A549 (cell line): ENCODE data around the gene GBP7.

Experiments used
- POLR2A ChIP-seq: IDR thresholded peaks from 2 replicates; pipeline ENCODE4 v1.6.1; 2012; ENCODE audit warnings: mild to moderate bottlenecking, low read length
- RFX5 ChIP-seq: fragments of 450-650 bp; IDR thresholded peaks from 2 replicates; pipeline ENCODE4 v1.7.1; 2014; ENCODE audit warnings: antibody characterized with exemption, mild to moderate bottlenecking, moderate library complexity
- TF ChIP-seq, protein P1 (sequence below): fragments of >200 bp; sonication (Bioruptor Twin); formaldehyde crosslinking; IDR thresholded peaks from 3 replicates; pipeline ENCODE4 v1.5.1; 2016

DNA sequence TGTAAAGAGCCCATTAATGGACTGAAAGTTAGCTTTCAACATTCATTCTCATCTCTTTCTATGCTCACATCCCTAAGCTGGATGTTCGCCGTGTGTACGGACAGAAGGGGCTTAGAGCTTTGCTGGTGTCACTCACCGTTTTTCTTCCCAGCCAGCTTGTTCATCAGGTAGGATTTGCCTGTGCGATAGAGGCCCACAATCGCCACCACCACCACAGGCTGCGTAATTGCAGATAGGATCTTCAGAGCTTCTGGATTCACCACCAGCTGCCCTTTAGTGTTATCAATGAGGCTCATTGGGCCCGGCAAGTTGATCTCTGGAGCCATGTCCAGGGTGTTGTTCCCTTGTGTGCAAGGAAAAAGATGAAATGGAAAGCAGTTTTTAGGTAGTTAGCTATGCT is 54.2 kb downstream of the GBP7 start:
- TF ChIP-seq, protein P1, sequence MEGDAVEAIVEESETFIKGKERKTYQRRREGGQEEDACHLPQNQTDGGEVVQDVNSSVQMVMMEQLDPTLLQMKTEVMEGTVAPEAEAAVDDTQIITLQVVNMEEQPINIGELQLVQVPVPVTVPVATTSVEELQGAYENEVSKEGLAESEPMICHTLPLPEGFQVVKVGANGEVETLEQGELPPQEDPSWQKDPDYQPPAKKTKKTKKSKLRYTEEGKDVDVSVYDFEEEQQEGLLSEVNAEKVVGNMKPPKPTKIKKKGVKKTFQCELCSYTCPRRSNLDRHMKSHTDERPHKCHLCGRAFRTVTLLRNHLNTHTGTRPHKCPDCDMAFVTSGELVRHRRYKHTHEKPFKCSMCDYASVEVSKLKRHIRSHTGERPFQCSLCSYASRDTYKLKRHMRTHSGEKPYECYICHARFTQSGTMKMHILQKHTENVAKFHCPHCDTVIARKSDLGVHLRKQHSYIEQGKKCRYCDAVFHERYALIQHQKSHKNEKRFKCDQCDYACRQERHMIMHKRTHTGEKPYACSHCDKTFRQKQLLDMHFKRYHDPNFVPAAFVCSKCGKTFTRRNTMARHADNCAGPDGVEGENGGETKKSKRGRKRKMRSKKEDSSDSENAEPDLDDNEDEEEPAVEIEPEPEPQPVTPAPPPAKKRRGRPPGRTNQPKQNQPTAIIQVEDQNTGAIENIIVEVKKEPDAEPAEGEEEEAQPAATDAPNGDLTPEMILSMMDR: no peak
- TF ChIP-seq RFX5 (no peak), POLR2A (no peak)
